Kidney (tissue), 14 donors: ENCODE data around the gene ST13. TPM values are rescaled to one million over a fixed set of nuclear protein-coding genes. Genes with fewer than 3 reads are reported as not detected.

ENCODE experiments used
- DNase-seq, 5 donors: peaks; one replicate each; pipeline ENCODE4 v3.0.0-alpha.2; 2013 to 2020
- FAIRE-seq: peaks from 2 replicates; lab custom pipeline; 2012; peaks lifted over from hg19 to GRCh38; lab: Jason Lieb, UNC
- H3K27ac ChIP-seq, 2 donors: one replicate each; pipeline ENCODE4 v1.7.0; 2013; ENCODE audit warnings: low read depth in 2 of 2, low read length in 2 of 2, inconsistent platforms in 1 of 2
- H3K27me3 ChIP-seq: one replicate; pipeline ENCODE4 v1.7.1; 2013; ENCODE audit warnings: low read length, inconsistent platforms; ENCODE audit not compliant: control insufficient read depth, insufficient read depth
- H3K36me3 ChIP-seq, 3 donors: one replicate each; pipeline versions ENCODE4 v1.7.0 to v1.7.1; 2013; ENCODE audit warnings: low read length in 3 of 3, control low read depth in 1 of 3, inconsistent platforms in 1 of 3; ENCODE audit not compliant: insufficient read depth in 3 of 3, control insufficient read depth in 2 of 3
- H3K4me1 ChIP-seq, 3 donors: one replicate each; pipeline versions ENCODE4 v1.7.0 to v1.7.1; 2013; ENCODE audit warnings: low read length in 3 of 3, inconsistent platforms in 1 of 3, low read depth in 1 of 3; ENCODE audit not compliant: control insufficient read depth in 2 of 3, insufficient read depth in 2 of 3
- H3K4me3 ChIP-seq, 3 donors: one replicate each; pipeline versions ENCODE4 v1.7.0 to v1.8.1; 2013; ENCODE audit warnings: low read length in 3 of 3, control low read depth in 1 of 3, inconsistent platforms in 1 of 3
- H3K9ac ChIP-seq, 3 donors: one replicate each; pipeline versions ENCODE4 v1.7.0 to v1.7.1; 2013; ENCODE audit warnings: low read length in 3 of 3, control low read depth in 1 of 3, inconsistent platforms in 1 of 3
- H3K9me3 ChIP-seq, 3 donors: one replicate each; pipeline versions ENCODE4 v1.7.0 to v1.7.1; 2013; ENCODE audit warnings: low read length in 3 of 3, control low read depth in 1 of 3, inconsistent platforms in 1 of 3; ENCODE audit not compliant: control insufficient read depth in 2 of 3, insufficient read depth in 1 of 3
- CTCF ChIP-seq: IDR thresholded peaks from 3 replicates; pipeline ENCODE4 v1.5.1; 2012; ENCODE audit warnings: mild to moderate bottlenecking, moderate library complexity, borderline replicate concordance; ENCODE audit not compliant: insufficient read depth; ENCODE audit errors: extremely low read depth
- intact Hi-C: fragments of 100-400 bp; cut with DNase I; formaldehyde crosslinking; loops from one replicate; pipeline ENCODE4 v1.11.1; 2022
- polyA plus RNA-seq: library from polyadenylated mRNA; stranded (reverse); fragments of 350-450 nt; fragmentation: Illumina TruSeq; extraction: RNeasy Lipid Tissue Mini Kit (QIAGEN cat#74804); gene quantifications from one replicate; pipeline ENCODE4 v1.2.3, GENCODE V29; 2014; ENCODE audit warnings: low read depth, low replicate concordance; ENCODE audit not compliant: insufficient read depth
- total RNA-seq: library from RNA; stranded (reverse); fragmentation: NEBNext Ultra II Directional; extraction: Animal tissue kit (Norgen Biotek cat#: 25700); gene quantifications from one replicate; pipeline ENCODE4 v1.2.1, GENCODE V29; 2021
- donor health status: control.
- donor health status: control.
- donor health status: control.
- donor health status: control.
- donor health status: control.
- donor health status: DM: yes; HTN: yes; CAD: no.
- donor health status: Normal renal cell carcinoma (clear cell type).

ST13 gene
- total and polyA plus RNA-seq, 2 donors from 2014 or later, result 196 to 230 TPM

DNA sequence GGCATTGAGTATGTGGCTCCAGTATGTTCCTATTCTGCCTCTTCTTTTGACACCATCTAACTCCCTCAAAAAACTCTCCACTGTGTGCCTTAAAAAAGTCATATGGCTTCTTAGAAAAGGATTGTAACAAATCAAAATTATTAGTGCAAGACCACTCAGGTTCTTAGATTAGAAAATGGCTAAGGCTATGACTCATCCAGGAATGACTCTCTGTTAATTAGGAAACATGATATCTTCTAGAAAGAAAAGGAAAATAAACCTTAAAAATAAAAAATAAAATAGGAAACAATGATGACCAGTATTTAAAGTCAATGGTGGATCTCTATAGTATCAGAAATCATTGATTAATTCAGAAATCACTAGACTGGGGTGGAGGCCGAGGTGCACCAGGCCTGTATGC lies 59.0 kb downstream of the ST13 start:
- Histone ChIP-seq H3K27me3 (no peaks in the 10 kb centered on the region), H3K4me3 (no peak overlapping the region), H3K4me1 (no peaks in the 10 kb centered on the region), H3K36me3 (peaks cover 0 to 3% (median 0%) of the 10 kb centered on the region in 3 donors), H3K9me3 (no peaks in the 10 kb centered on the region), H3K9ac (no peak overlapping the region), H3K27ac (no peak overlapping the region)
- intact Hi-C loops, result no loop called here
- FAIRE-seq (no peak), DNase-seq (no peak)
- TF ChIP-seq CTCF, result no peak

GRCh38 chr22:40792451-40792850 lies 64.0 kb downstream of the ST13 start:
- no peak overlapping the region for H3K27ac ChIP-seq
- no peaks in the 10 kb centered on the region for H3K27me3 ChIP-seq
- H3K4me1 ChIP-seq, result no peaks in the 10 kb centered on the region
- TF ChIP-seq CTCF, result no peak
- H3K36me3 ChIP-seq, result peaks cover 0 to 8% (median 3%) of the 10 kb centered on the region in 3 donors
- no peak overlapping the region for H3K9ac ChIP-seq
- FAIRE-seq (no peak), DNase-seq (no peak)
- intact Hi-C loops, result no loop called here
- no peak overlapping the region for H3K4me3 ChIP-seq
- no peaks in the 10 kb centered on the region for H3K9me3 ChIP-seq

- peak in 2 of 5 donors; percentile 4 to 10 for DNase-seq
- TF ChIP-seq CTCF, result no peak
- no peak overlapping the region for H3K9ac ChIP-seq
- H3K4me1 ChIP-seq, result no peaks in the 10 kb centered on the region
- no peak overlapping the region for H3K4me3 ChIP-seq
- intact Hi-C loops, result no loop called here
- no peaks in the 10 kb centered on the region for H3K9me3 ChIP-seq
- H3K27me3 ChIP-seq, result no peaks in the 10 kb centered on the region
- no peak overlapping the region for H3K27ac ChIP-seq
- FAIRE-seq, result no peak
- H3K36me3 ChIP-seq, result peaks cover 3 to 8% (median 6%) of the 10 kb centered on the region in 3 donors
Measured at GRCh38 chr22:40791241-40791640, 65.2 kb downstream of the ST13 start.

GRCh38 chr22:40789131-40789530 lies 67.3 kb downstream of the ST13 start:
- DNase-seq (no peak), FAIRE-seq (no peak)
- Histone ChIP-seq H3K4me1 (no peaks in the 10 kb centered on the region), H3K9me3 (no peaks in the 10 kb centered on the region), H3K4me3 (no peak overlapping the region), H3K27ac (no peak overlapping the region), H3K9ac (no peak overlapping the region), H3K36me3 (peaks cover 3 to 12% (median 4%) of the 10 kb centered on the region in 3 donors), H3K27me3 (no peaks in the 10 kb centered on the region)
- intact Hi-C loops, result no loop called here
- no peak for TF ChIP-seq CTCF
